ENCODE results near the gene PARP1.
A peak's percentile ranks its signal among the peaks of the same experiment; 100 is the strongest.

The PARP1 gene

DNA sequence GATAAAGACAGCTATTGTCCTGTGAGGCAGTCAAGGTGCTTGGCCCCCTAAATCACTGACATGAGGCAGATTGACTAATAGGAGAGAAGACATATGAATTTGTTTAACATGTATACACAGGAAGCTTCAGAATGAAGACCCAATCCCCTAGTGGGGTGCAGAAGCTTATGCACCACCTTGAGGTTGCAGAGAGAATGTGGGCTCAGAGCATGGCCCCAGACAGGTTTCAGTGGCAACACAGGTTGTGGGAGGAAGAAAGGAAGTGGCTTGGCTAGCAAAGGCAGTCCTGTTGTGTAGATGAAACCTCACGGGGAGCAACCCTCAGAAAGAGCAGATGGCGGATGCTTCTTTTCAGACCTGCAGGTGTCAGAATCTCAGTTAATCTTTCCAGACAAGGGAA is 37.0 kb upstream of the PARP1 start:
- TF ChIP-seq TAF1 (IDR thresholded peaks at IDR 0.05; ENCODE audit: low read depth, low read length): no peak
- no peak for TF ChIP-seq POLR2AphosphoS5 (IDR thresholded peaks at IDR 0.05; ENCODE audit: low read depth, low read length)
- peak; percentile 49; the same call in 1 of the 2 replicates for TF ChIP-seq POU2F2 (IDR thresholded peaks at IDR 0.05; ENCODE audit: low read depth, low read length)
- no peak for TF ChIP-seq POLR2A (IDR thresholded peaks at IDR 0.05; ENCODE audit: low read depth, low read length)
- TF ChIP-seq PAX5 (IDR thresholded peaks at IDR 0.05; ENCODE audit: insufficient read depth, low read length, severe bottlenecking): no peak
- peak; percentile 85 for TF ChIP-seq SPI1 (IDR thresholded peaks at IDR 0.05; ENCODE audit: low read depth, low read length)
- peak; percentile 56 for DNase-seq (ENCODE audit: insufficient read length, low spot score)
- FAIRE-seq: peak; percentile 96

GRCh38 chr1:226443439-226443838 is 35.5 kb upstream of the PARP1 start:
- FAIRE-seq: no peak
- DNase-seq (ENCODE audit: insufficient read length, low spot score): no peak
- TF ChIP-seq POLR2AphosphoS5 (IDR thresholded peaks at IDR 0.05; ENCODE audit: low read depth, low read length): no peak
- no peak for TF ChIP-seq POLR2A (IDR thresholded peaks at IDR 0.05; ENCODE audit: low read depth, low read length)
- no peak for TF ChIP-seq PAX5 (IDR thresholded peaks at IDR 0.05; ENCODE audit: insufficient read depth, low read length, severe bottlenecking)
- no peak for TF ChIP-seq SPI1 (IDR thresholded peaks at IDR 0.05; ENCODE audit: low read depth, low read length)
- no peak for TF ChIP-seq TAF1 (IDR thresholded peaks at IDR 0.05; ENCODE audit: low read depth, low read length)
- no peak for TF ChIP-seq POU2F2 (IDR thresholded peaks at IDR 0.05; ENCODE audit: low read depth, low read length)

GRCh38 chr1:226443033-226443432 is 35.1 kb upstream of the PARP1 start:
- TF ChIP-seq POLR2A (IDR thresholded peaks at IDR 0.05; ENCODE audit: low read depth, low read length): no peak
- no peak for TF ChIP-seq POU2F2 (IDR thresholded peaks at IDR 0.05; ENCODE audit: low read depth, low read length)
- no peak for TF ChIP-seq TAF1 (IDR thresholded peaks at IDR 0.05; ENCODE audit: low read depth, low read length)
- TF ChIP-seq POLR2AphosphoS5 (IDR thresholded peaks at IDR 0.05; ENCODE audit: low read depth, low read length): no peak
- TF ChIP-seq PAX5 (IDR thresholded peaks at IDR 0.05; ENCODE audit: insufficient read depth, low read length, severe bottlenecking): no peak
- no peak for TF ChIP-seq SPI1 (IDR thresholded peaks at IDR 0.05; ENCODE audit: low read depth, low read length)
- DNase-seq (ENCODE audit: insufficient read length, low spot score) (no peak), FAIRE-seq (no peak)

- TF ChIP-seq POU2F2 (IDR thresholded peaks at IDR 0.05; ENCODE audit: low read depth, low read length) (no peak), PAX5 (IDR thresholded peaks at IDR 0.05; ENCODE audit: insufficient read depth, low read length, severe bottlenecking) (no peak), POLR2AphosphoS5 (IDR thresholded peaks at IDR 0.05; ENCODE audit: low read depth, low read length) (no peak), POLR2A (IDR thresholded peaks at IDR 0.05; ENCODE audit: low read depth, low read length) (no peak), SPI1 (IDR thresholded peaks at IDR 0.05; ENCODE audit: low read depth, low read length) (no peak), TAF1 (IDR thresholded peaks at IDR 0.05; ENCODE audit: low read depth, low read length) (no peak)
- no peak for FAIRE-seq
- no peak for DNase-seq (ENCODE audit: insufficient read length, low spot score)
These were observed 33.7 kb upstream of the PARP1 start for GRCh38 chr1:226441629-226442028.

DNA sequence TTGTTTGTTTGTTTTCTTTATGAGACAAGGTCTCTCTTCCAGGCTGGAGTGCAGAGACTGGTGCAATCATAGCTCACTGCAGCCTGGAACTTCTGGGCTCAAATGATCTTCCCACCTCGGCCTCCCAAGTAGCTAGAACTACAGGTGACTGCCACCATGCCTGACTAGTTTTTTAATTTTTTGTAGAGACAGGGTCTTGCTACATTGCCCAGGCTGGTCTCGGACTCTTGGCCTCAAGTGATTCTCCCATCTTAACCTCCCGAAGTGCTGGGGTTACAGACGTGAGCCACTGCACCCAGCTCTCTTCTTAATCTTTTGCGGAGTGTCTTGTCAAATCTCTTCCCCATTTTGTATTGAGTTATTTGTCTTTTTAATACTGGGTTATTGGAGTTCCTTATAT is 32.6 kb upstream of the PARP1 start:
- TF ChIP-seq SPI1 (IDR thresholded peaks at IDR 0.05; ENCODE audit: low read depth, low read length): no peak
- no peak for TF ChIP-seq TAF1 (IDR thresholded peaks at IDR 0.05; ENCODE audit: low read depth, low read length)
- no peak for TF ChIP-seq POLR2AphosphoS5 (IDR thresholded peaks at IDR 0.05; ENCODE audit: low read depth, low read length)
- no peak for TF ChIP-seq POLR2A (IDR thresholded peaks at IDR 0.05; ENCODE audit: low read depth, low read length)
- no peak for TF ChIP-seq POU2F2 (IDR thresholded peaks at IDR 0.05; ENCODE audit: low read depth, low read length)
- TF ChIP-seq PAX5 (IDR thresholded peaks at IDR 0.05; ENCODE audit: insufficient read depth, low read length, severe bottlenecking): no peak
- DNase-seq (ENCODE audit: insufficient read length, low spot score) (no peak), FAIRE-seq (no peak)

DNA sequence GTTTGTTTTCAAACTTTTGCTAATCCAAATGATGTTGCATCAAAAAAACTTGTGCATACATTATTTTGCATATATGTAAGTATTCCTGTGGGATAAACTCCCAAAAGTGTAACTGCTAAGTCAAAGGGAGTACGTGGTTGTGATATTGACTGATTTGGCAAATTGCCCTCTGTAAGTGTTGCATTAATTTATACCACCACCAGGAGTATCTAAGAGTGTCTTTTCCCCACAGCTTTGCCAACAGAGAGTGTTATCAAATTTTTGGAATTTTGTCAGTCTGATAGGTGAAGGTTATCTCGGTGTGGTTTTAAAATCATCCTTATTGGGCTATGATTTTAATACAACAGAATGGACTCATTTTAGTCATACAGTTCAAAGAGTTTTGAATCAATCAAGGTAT is 30.1 kb upstream of the PARP1 start:
- no peak for DNase-seq (ENCODE audit: insufficient read length, low spot score)
- TF ChIP-seq PAX5 (IDR thresholded peaks at IDR 0.05; ENCODE audit: insufficient read depth, low read length, severe bottlenecking): no peak
- no peak for TF ChIP-seq TAF1 (IDR thresholded peaks at IDR 0.05; ENCODE audit: low read depth, low read length)
- TF ChIP-seq SPI1 (IDR thresholded peaks at IDR 0.05; ENCODE audit: low read depth, low read length): no peak
- TF ChIP-seq POU2F2 (IDR thresholded peaks at IDR 0.05; ENCODE audit: low read depth, low read length): no peak
- TF ChIP-seq POLR2AphosphoS5 (IDR thresholded peaks at IDR 0.05; ENCODE audit: low read depth, low read length): no peak
- TF ChIP-seq POLR2A (IDR thresholded peaks at IDR 0.05; ENCODE audit: low read depth, low read length): no peak
- FAIRE-seq: peak; percentile 31

DNA sequence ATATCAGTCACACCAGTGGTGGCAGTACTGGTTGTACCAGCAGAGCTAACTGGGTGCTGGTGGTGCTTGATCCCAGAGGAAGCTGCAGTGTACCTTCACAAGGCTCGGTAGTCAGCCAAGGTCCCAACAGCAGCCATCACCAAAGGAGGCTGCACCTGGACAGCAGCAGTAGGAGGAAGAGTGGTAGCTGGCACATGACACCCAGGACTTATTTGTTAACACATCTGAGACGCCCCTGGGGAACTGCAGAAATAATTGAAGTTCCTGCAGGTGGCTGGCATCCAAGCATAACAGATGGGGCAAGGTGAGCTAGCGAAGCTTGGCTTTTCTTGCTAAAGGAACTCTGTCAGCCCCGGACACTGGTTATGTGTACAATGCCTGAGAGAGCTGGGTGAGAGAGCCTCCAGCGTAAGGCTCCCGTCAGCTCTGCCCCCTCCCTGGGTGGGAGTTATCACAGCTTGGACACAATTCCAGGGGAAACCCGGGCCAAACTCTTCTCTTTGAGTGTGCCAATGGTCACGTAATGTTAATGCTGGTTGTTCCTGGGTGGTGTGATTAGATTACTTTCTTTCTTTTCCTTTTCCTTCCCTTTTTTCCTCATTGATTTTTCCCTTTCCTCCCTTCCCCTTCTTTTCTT is 29.1 kb upstream of the PARP1 start:
- TF ChIP-seq POU2F2 (IDR thresholded peaks at IDR 0.05; ENCODE audit: low read depth, low read length) (no peak), TAF1 (IDR thresholded peaks at IDR 0.05; ENCODE audit: low read depth, low read length) (no peak), PAX5 (IDR thresholded peaks at IDR 0.05; ENCODE audit: insufficient read depth, low read length, severe bottlenecking) (no peak)
- no peak for FAIRE-seq
- DNase-seq (ENCODE audit: insufficient read length, low spot score): no peak

GRCh38 chr1:226436472-226436854 is 28.6 kb upstream of the PARP1 start:
- peak; percentile 68 for FAIRE-seq

DNA sequence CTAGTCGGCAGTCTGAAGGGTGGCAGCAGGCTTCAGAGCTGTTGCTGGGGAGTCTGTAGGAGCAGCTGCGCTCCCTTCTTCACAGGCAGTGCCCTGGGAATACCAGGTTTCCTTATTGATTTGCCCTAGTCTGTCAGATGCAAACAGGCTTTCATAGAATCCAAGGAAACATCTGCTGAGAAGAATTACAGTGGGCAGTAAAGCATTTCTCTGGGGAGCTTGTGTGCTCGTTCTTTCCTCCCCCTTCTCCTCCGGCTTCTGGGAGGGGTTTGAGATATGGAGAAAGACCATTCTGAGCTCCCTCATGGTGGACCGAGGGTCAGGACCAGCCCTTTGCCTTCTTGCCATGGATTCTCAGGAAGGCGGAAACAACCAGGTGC is 25.4 kb upstream of the PARP1 start:
- TF ChIP-seq POLR2A (IDR thresholded peaks at IDR 0.05; ENCODE audit: low read depth, low read length) (no peak), POU2F2 (IDR thresholded peaks at IDR 0.05; ENCODE audit: low read depth, low read length) (no peak), POLR2AphosphoS5 (IDR thresholded peaks at IDR 0.05; ENCODE audit: low read depth, low read length) (no peak), SPI1 (IDR thresholded peaks at IDR 0.05; ENCODE audit: low read depth, low read length) (no peak), PAX5 (IDR thresholded peaks at IDR 0.05; ENCODE audit: insufficient read depth, low read length, severe bottlenecking) (no peak), TAF1 (IDR thresholded peaks at IDR 0.05; ENCODE audit: low read depth, low read length) (no peak)
- DNase-seq (ENCODE audit: insufficient read length, low spot score): no peak
- FAIRE-seq: no peak

More at GRCh38 chr1:226436472-226436854, 28.6 kb upstream of the PARP1 start:
- DNase-seq (ENCODE audit: insufficient read length, low spot score): no peak
- TF ChIP-seq PAX5 (IDR thresholded peaks at IDR 0.05; ENCODE audit: insufficient read depth, low read length, severe bottlenecking) (no peak), SPI1 (IDR thresholded peaks at IDR 0.05; ENCODE audit: low read depth, low read length) (no peak), POU2F2 (IDR thresholded peaks at IDR 0.05; ENCODE audit: low read depth, low read length) (no peak), POLR2AphosphoS5 (IDR thresholded peaks at IDR 0.05; ENCODE audit: low read depth, low read length) (no peak), TAF1 (IDR thresholded peaks at IDR 0.05; ENCODE audit: low read depth, low read length) (no peak), POLR2A (IDR thresholded peaks at IDR 0.05; ENCODE audit: low read depth, low read length) (no peak)

Measured in GM12891 (cell line).